Measurements from ENCODE around the gene NUAK1.

DNA sequence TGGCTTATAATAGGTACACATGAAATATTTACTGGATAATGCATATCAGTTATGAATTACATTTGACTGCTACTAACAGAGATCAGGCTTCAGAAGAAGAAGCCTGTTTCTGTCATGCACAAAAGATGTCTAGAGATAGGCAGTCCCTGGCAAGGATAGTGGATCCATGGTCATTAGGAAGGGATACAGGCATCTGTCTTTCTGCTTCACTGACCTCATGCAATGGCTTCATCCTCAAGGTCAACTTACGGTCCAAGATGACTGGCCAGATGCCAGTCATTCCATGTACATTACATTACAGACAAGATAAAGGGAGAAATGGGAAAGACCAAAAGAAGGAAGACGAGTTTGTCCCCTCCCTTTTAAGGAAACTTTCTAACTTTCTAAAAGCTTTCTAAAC is 94.0 kb downstream of the NUAK1 start:
- TF ChIP-seq, protein P1, sequence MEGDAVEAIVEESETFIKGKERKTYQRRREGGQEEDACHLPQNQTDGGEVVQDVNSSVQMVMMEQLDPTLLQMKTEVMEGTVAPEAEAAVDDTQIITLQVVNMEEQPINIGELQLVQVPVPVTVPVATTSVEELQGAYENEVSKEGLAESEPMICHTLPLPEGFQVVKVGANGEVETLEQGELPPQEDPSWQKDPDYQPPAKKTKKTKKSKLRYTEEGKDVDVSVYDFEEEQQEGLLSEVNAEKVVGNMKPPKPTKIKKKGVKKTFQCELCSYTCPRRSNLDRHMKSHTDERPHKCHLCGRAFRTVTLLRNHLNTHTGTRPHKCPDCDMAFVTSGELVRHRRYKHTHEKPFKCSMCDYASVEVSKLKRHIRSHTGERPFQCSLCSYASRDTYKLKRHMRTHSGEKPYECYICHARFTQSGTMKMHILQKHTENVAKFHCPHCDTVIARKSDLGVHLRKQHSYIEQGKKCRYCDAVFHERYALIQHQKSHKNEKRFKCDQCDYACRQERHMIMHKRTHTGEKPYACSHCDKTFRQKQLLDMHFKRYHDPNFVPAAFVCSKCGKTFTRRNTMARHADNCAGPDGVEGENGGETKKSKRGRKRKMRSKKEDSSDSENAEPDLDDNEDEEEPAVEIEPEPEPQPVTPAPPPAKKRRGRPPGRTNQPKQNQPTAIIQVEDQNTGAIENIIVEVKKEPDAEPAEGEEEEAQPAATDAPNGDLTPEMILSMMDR (IDR thresholded peaks at IDR 0.05; ENCODE audit: insufficient read depth, low read length): no peak
- no peak for TF ChIP-seq POLR2AphosphoS5 (IDR thresholded peaks at IDR 0.05; ENCODE audit: low read depth)
- no peak for TF ChIP-seq GABPA (IDR thresholded peaks at IDR 0.05; ENCODE audit: low read depth)
- TF ChIP-seq REST (IDR thresholded peaks at IDR 0.05; ENCODE audit: insufficient replicate concordance, low read depth): no peak
